AG10803 (cell line): Measurements from ENCODE around the gene CLSTN2.
A peak's percentile ranks its signal among the peaks of the same experiment; 100 is the strongest.

Experiments
- DNase-seq: peaks from one replicate; pipeline ENCODE4 v3.0.0; 2010; ENCODE audit warnings: low read depth
- H3K4me3 ChIP-seq: 2 replicates; pipeline ENCODE4 v1.5.1; 2011; ENCODE audit warnings: mild to moderate bottlenecking, low read length, control low read depth
- TF ChIP-seq, protein P1 (sequence below): conservative IDR thresholded peaks from 2 replicates; pipeline ENCODE4 v1.5.1; 2011; ENCODE audit warnings: mild to moderate bottlenecking, low read length, control low read depth, inconsistent platforms

Gene CLSTN2

DNA sequence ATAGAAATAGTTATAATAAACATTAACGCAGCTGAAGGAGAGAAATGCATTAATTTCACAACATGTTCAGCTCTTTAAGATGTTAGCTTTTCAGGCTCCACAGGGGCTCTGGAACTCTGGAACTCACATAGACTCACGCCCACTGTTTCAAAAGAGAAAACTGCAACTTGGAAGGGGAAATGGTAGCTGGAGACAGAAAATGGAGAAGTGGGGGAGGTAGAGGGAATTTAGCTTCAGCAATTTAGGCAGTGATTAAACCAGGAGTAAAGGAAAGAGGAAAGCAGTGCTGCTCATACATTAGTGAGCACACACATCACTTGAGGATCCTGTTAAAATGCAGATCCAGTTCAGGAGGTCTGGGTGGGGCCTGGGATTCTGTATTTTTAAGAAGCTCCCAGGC, 468.1 kb downstream of the CLSTN2 start:
- no peak overlapping the region for H3K4me3 ChIP-seq
- no peak for DNase-seq
- TF ChIP-seq, protein P1, sequence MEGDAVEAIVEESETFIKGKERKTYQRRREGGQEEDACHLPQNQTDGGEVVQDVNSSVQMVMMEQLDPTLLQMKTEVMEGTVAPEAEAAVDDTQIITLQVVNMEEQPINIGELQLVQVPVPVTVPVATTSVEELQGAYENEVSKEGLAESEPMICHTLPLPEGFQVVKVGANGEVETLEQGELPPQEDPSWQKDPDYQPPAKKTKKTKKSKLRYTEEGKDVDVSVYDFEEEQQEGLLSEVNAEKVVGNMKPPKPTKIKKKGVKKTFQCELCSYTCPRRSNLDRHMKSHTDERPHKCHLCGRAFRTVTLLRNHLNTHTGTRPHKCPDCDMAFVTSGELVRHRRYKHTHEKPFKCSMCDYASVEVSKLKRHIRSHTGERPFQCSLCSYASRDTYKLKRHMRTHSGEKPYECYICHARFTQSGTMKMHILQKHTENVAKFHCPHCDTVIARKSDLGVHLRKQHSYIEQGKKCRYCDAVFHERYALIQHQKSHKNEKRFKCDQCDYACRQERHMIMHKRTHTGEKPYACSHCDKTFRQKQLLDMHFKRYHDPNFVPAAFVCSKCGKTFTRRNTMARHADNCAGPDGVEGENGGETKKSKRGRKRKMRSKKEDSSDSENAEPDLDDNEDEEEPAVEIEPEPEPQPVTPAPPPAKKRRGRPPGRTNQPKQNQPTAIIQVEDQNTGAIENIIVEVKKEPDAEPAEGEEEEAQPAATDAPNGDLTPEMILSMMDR = no peak

DNA sequence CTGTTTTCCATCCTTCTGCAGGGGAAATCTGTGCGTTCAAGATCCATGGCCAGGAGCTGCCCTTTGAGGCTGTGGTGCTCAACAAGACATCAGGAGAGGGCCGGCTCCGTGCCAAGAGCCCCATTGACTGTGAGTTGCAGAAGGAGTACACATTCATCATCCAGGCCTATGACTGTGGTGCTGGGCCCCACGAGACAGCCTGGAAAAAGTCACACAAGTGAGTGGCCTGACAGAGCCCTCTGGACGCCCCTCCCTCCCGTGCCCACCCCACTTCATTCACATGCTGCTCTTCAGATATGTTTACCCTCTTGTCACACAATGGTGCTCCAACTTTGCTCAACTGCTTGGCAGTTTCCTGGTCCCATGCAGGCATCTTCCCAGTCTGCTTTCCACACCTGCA, 468.6 kb downstream of the CLSTN2 start:
- H3K4me3 ChIP-seq = no peak overlapping the region
- TF ChIP-seq, protein P1 = no peak
- no peak for DNase-seq

- DNase-seq = no peak
- TF ChIP-seq, protein P1 = no peak
- H3K4me3 ChIP-seq = no peak overlapping the region
Observed at GRCh38 chr3:140406655-140407054, 471.7 kb downstream of the CLSTN2 start.

DNA sequence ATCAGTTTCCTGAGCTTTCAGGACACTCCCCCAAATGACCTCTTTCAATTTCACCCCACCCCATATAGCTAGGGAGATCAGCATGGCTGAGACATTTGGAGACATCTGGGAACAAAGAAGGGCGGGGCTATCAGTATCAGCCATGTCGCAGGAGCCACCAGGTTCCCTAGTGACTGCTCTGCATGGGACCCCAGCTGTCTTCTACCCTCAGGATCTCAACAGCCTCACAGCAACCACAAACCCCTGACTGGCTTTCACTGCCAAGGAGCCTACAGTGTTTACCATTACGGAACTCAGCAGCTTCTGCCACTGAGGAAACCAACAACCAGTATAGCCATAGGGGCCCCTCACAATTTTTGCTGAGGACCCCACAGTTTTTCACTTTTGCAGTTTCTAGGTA, 473.3 kb downstream of the CLSTN2 start:
- no peak for DNase-seq
- H3K4me3 ChIP-seq = no peak overlapping the region
- TF ChIP-seq, protein P1 = no peak

GRCh38 chr3:140416666-140417065, 481.7 kb downstream of the CLSTN2 start:
- H3K4me3 ChIP-seq = no peak overlapping the region
- TF ChIP-seq, protein P1 = no peak
- no peak for DNase-seq

GRCh38 chr3:140420621-140421357, 485.8 kb downstream of the CLSTN2 start:
- peak; percentile 80 for DNase-seq
- no peak overlapping the region for H3K4me3 ChIP-seq
- TF ChIP-seq, protein P1 = no peak

- DNase-seq = no peak
- H3K4me3 ChIP-seq = no peak overlapping the region
- TF ChIP-seq, protein P1 = no peak
Observed at GRCh38 chr3:140421884-140422283, 486.9 kb downstream of the CLSTN2 start.
